GM18909 (cell line): ENCODE data around the gene ATP1A2.

ENCODE experiments used
- ATAC-seq: cut with Tn5 transposase; IDR thresholded peaks from one replicate; pipeline ENCODE4 v1.9.1; 2021; ENCODE audit warnings: mild to moderate bottlenecking; ENCODE audit not compliant: unreplicated experiment, poor library complexity

The ATP1A2 gene

GRCh38 chr1:160137216-160137862 is 21.8 kb downstream of the ATP1A2 start:
- no peak for ATAC-seq

GRCh38 chr1:160139840-160140239 is 24.3 kb downstream of the ATP1A2 start:
- no peak for ATAC-seq

- ATAC-seq: no peak
Measured at GRCh38 chr1:160143695-160144094, 28.1 kb downstream of the ATP1A2 start.

- no peak for ATAC-seq
Measured at GRCh38 chr1:160144921-160145320, 29.4 kb downstream of the ATP1A2 start.

- ATAC-seq: no peak
Measured at GRCh38 chr1:160146107-160146506, 30.5 kb downstream of the ATP1A2 start.

- no peak for ATAC-seq
Measured at GRCh38 chr1:160148121-160148520, 32.6 kb downstream of the ATP1A2 start.

GRCh38 chr1:160149233-160149632 is 33.7 kb downstream of the ATP1A2 start:
- no peak for ATAC-seq

- no peak for ATAC-seq
Measured at GRCh38 chr1:160149716-160150115, 34.2 kb downstream of the ATP1A2 start.

GRCh38 chr1:160151303-160151702 is 35.7 kb downstream of the ATP1A2 start, which contains the start of gene ATP1A4:
ATP1A4 (plus strand) TSS chr1:160151603; CDS start chr1:160152041, 438 bp downstream.
- no peak for ATAC-seq

GRCh38 chr1:160154790-160155189 is 39.2 kb downstream of the ATP1A2 start:
- no peak for ATAC-seq

- no peak for ATAC-seq
Measured at GRCh38 chr1:160156361-160156760, 40.8 kb downstream of the ATP1A2 start.

- no peak for ATAC-seq
Measured at GRCh38 chr1:160157174-160157573, 41.6 kb downstream of the ATP1A2 start.

GRCh38 chr1:160158031-160158430 is 42.5 kb downstream of the ATP1A2 start:
- no peak for ATAC-seq

- no peak for ATAC-seq
Measured at GRCh38 chr1:160158534-160158933, 43.0 kb downstream of the ATP1A2 start.

- ATAC-seq: no peak
Measured at GRCh38 chr1:160159846-160160245, 44.3 kb downstream of the ATP1A2 start.

- no peak for ATAC-seq
Measured at GRCh38 chr1:160161965-160162705, 46.6 kb downstream of the ATP1A2 start.

GRCh38 chr1:160162931-160163330 is 47.4 kb downstream of the ATP1A2 start:
- ATAC-seq: no peak

- no peak for ATAC-seq
Measured at GRCh38 chr1:160163615-160164014, 48.1 kb downstream of the ATP1A2 start.

GRCh38 chr1:160164121-160164520 is 48.6 kb downstream of the ATP1A2 start:
- ATAC-seq: no peak

GRCh38 chr1:160166166-160166868 is 50.8 kb downstream of the ATP1A2 start:
- no peak for ATAC-seq

GRCh38 chr1:160167056-160167455 is 51.5 kb downstream of the ATP1A2 start:
- no peak for ATAC-seq
